HFFc6 (cell line): ENCODE data around the gene NXNL1. TPM values are rescaled to one million over a fixed set of nuclear protein-coding genes. Genes with fewer than 3 reads are reported as not detected.
"Not testable (repeated sequence)": the region's sequence is repeated elsewhere in the genome, so short reads cannot be mapped to it uniquely, and the experiment has no call there.

Experiments
- DNase-seq: peaks from one replicate; pipeline ENCODE4 v3.0.0-alpha.2; 2018
- H3K27ac Mint-ChIP-seq: 2 replicates; pipeline ENCODE4 v1.8.0; 2020; ENCODE audit warnings: mild to moderate bottlenecking, mixed read lengths
- H3K27me3 Mint-ChIP-seq: 2 replicates; pipeline ENCODE4 v1.8.0; 2021; ENCODE audit warnings: mild to moderate bottlenecking, moderate library complexity, mixed read lengths; ENCODE audit not compliant: insufficient read depth
- H3K36me3 Mint-ChIP-seq: 2 replicates; pipeline ENCODE4 v1.8.0; 2021; ENCODE audit warnings: low read depth, mixed read lengths
- H3K4me1 Mint-ChIP-seq: 2 replicates; pipeline ENCODE4 v1.8.0; 2020; ENCODE audit warnings: low read depth, mixed read lengths
- H3K4me3 Mint-ChIP-seq: 2 replicates; pipeline ENCODE4 v1.8.0; 2020; ENCODE audit warnings: mild to moderate bottlenecking, moderate library complexity, mixed read lengths
- H3K9me3 Mint-ChIP-seq: 2 replicates; pipeline ENCODE4 v1.8.0; 2020; ENCODE audit warnings: mild to moderate bottlenecking, mixed read lengths
- CTCF ChIP-seq: fragments of 200-600 bp; sonication (generic); IDR thresholded peaks from 2 replicates; pipeline ENCODE4 v1.5.0; 2021; ENCODE audit warnings: antibody characterized with exemption, mild to moderate bottlenecking
- long read RNA-seq: library from polyadenylated mRNA; unstranded; transcript quantifications from one replicate; pipeline ENCODE4 v2.0.0, GENCODE V29; 2019
- total RNA-seq, 6 experiments: library from RNA; stranded (reverse); fragmentation: NEBNext Ultra II Directional; extraction: Animal tissue kit (Norgen Biotek cat#: 25700); gene quantifications; 2 replicates in 1 of 6; 3 replicates in 5 of 6; pipeline ENCODE4 v1.2.3, GENCODE V29; 2021

The NXNL1 gene
- not detected for total RNA-seq
- long read RNA-seq: 0 reads

- no peak for TF ChIP-seq CTCF
- no peak for DNase-seq
- Mint-ChIP-seq H3K9me3 (no peaks in the 10 kb centered on the region), H3K4me3 (no peak within 1 kb of the TSS), H3K4me1 (no peaks in the 10 kb centered on the region), H3K27ac (no peak within 1 kb of the TSS), H3K36me3 (no peaks in the 10 kb centered on the region), H3K27me3 (peaks cover 13% of the 10 kb centered on the region)
Observed at GRCh38 chr19:17460372-17461230, at the start of gene NXNL1. Gene NXNL1, minus strand, starts transcription at chr19:17460926. Its CDS starts 57 bp downstream, at chr19:17460869.

- H3K4me3 Mint-ChIP-seq: peak overlapping the region; percentile 74
- H3K9me3 Mint-ChIP-seq: peaks cover 24% of the 10 kb centered on the region
- peak overlapping the region; percentile 94 for H3K27ac Mint-ChIP-seq
Observed at GRCh38 chr19:17508558-17508933, 47.8 kb upstream of the NXNL1 start.

GRCh38 chr19:17506745-17507144 is 46.0 kb upstream of the NXNL1 start:
- Mint-ChIP-seq H3K4me1 (peaks cover 37% of the 10 kb centered on the region), H3K27me3 (peaks cover 3% of the 10 kb centered on the region), H3K36me3 (peaks cover 35% of the 10 kb centered on the region), H3K27ac (peak overlapping the region; percentile 21; the same call in 1 of the 2 replicates), H3K9me3 (peaks cover 24% of the 10 kb centered on the region), H3K4me3 (no peak overlapping the region)
- no peak for TF ChIP-seq CTCF
- no peak for DNase-seq

More at GRCh38 chr19:17508558-17508933, 47.8 kb upstream of the NXNL1 start:
- H3K4me1 Mint-ChIP-seq: peaks cover 41% of the 10 kb centered on the region
- DNase-seq, H3K27me3 Mint-ChIP-seq: not testable (repeated sequence)
- H3K36me3 Mint-ChIP-seq: peaks cover 34% of the 10 kb centered on the region

GRCh38 chr19:17505223-17505622 is 44.5 kb upstream of the NXNL1 start:
- DNase-seq: no peak
- peaks cover 13% of the 10 kb centered on the region for H3K9me3 Mint-ChIP-seq
- no peak for TF ChIP-seq CTCF
- no peak overlapping the region for H3K4me3 Mint-ChIP-seq
- peaks cover 26% of the 10 kb centered on the region for H3K4me1 Mint-ChIP-seq
- peaks cover 3% of the 10 kb centered on the region for H3K27me3 Mint-ChIP-seq
- no peak overlapping the region for H3K27ac Mint-ChIP-seq
- H3K36me3 Mint-ChIP-seq: peaks cover 24% of the 10 kb centered on the region

GRCh38 chr19:17504456-17504855 is 43.7 kb upstream of the NXNL1 start:
- H3K27me3 Mint-ChIP-seq: peaks cover 6% of the 10 kb centered on the region
- no peak for DNase-seq
- H3K36me3 Mint-ChIP-seq: peaks cover 17% of the 10 kb centered on the region
- H3K9me3 Mint-ChIP-seq: peaks cover 6% of the 10 kb centered on the region
- H3K27ac Mint-ChIP-seq: no peak overlapping the region
- no peak for TF ChIP-seq CTCF
- peaks cover 27% of the 10 kb centered on the region for H3K4me1 Mint-ChIP-seq
- no peak overlapping the region for H3K4me3 Mint-ChIP-seq

GRCh38 chr19:17504030-17504429 is 43.3 kb upstream of the NXNL1 start:
- Mint-ChIP-seq H3K36me3 (peaks cover 17% of the 10 kb centered on the region), H3K27me3 (peaks cover 6% of the 10 kb centered on the region), H3K4me3 (no peak overlapping the region), H3K9me3 (peaks cover 6% of the 10 kb centered on the region), H3K4me1 (peaks cover 31% of the 10 kb centered on the region), H3K27ac (0 out of 2 replicates have a peak overlapping the region, but pooled peaks have one; percentile 36)
- TF ChIP-seq CTCF: no peak
- no peak for DNase-seq
